HCT116 (cell line): ENCODE data around the gene DCD. TPM values are rescaled to one million over a fixed set of nuclear protein-coding genes. Genes with fewer than 3 reads are reported as not detected.
A peak's percentile ranks its signal among the peaks of the same experiment; 100 is the strongest.

Experiments
- ATAC-seq: fragments of 200-7000 bp; cut with Tn5 transposase; 2 replicates; pipeline ENCODE4 v1.9.1; 2020; ENCODE audit warnings: mild to moderate bottlenecking, moderate library complexity
- BruUV-seq: library from RNA; stranded (reverse); fragments of 400-500 nt; replicated peaks from 2 replicates; lab custom pipeline; 2021; lab: Mats Ljungman, UMichigan
- CTCF ChIA-PET: fragments of 300-600 bp; sonication (Branson Sonifier 250); formaldehyde crosslinking; loops from one replicate; lab custom pipeline; 2021; ENCODE audit warnings: antibody characterized with exemption; lab: Charles Lee
- POLR2A ChIA-PET: fragments of 300-600, 350-600 bp; sonication (Branson Sonifier 250); formaldehyde crosslinking; loops from one replicate; lab custom pipeline; 2021; ENCODE audit warnings: antibody characterized with exemption; lab: Charles Lee
- RAD21 ChIA-PET, 2 experiments: fragments of 300-600 bp; sonication (Branson Sonifier 250); formaldehyde crosslinking; loops; one replicate each; lab custom pipeline; 2023; ENCODE audit warnings: low total read pairs in 2 of 2; ENCODE audit not compliant: uncharacterized antibody in 2 of 2, unreplicated experiment in 2 of 2, low non-redundant PET in 1 of 2; lab: Charles Lee
- DNase-seq: peaks from one replicate; pipeline ENCODE4 v3.0.0-alpha.2; 2010; ENCODE audit warnings: low read depth, low spot score
- H2AFZ ChIP-seq: fragments of 200-600 bp; shearing (Covaris generic), sonication (generic); 2 replicates; pipeline ENCODE4 v1.6.1; 2017; ENCODE audit warnings: low read depth, mixed run types, mixed read lengths, antibody characterized with exemption, low read length; ENCODE audit not compliant: poor library complexity, severe bottlenecking
- H3K27ac ChIP-seq: 2 replicates; pipeline ENCODE4 v1.5.1; 2012; ENCODE audit warnings: low read depth, low read length
- H3K27me3 ChIP-seq: fragments of 200-600 bp; sonication (generic); 2 replicates; pipeline ENCODE4 v1.6.1; 2016; ENCODE audit warnings: mixed run types, low read length, mixed read lengths; ENCODE audit not compliant: insufficient read depth
- H3K36me3 ChIP-seq, 2 experiments: fragments of 200-500 bp in 1 of 2; fragments of 200-600 bp in 1 of 2; sonication (Bioruptor generic) in 1 of 2; sonication (generic) in 1 of 2; 2 replicates each; pipeline versions ENCODE4 v1.5.1 to v1.6.1; 2014 to 2016; ENCODE audit warnings: low read length in 2 of 2, inconsistent platforms in 1 of 2, mixed read lengths in 1 of 2, mixed run types in 1 of 2; ENCODE audit not compliant: insufficient read depth in 2 of 2, control insufficient read depth in 1 of 2
- H3K4me1 ChIP-seq, 2 experiments: fragments of 200-600 bp in 1 of 2; sonication (generic) in 1 of 2; 2 replicates each; pipeline versions ENCODE4 v1.5.1 to v1.6.1; 2012 to 2017; ENCODE audit warnings: low read length in 2 of 2, inconsistent platforms in 1 of 2, mild to moderate bottlenecking in 1 of 2, mixed read lengths in 1 of 2, mixed run types in 1 of 2, moderate library complexity in 1 of 2; ENCODE audit not compliant: insufficient read depth in 2 of 2, control insufficient read depth in 1 of 2
- H3K4me2 ChIP-seq: fragments of 200-600 bp; sonication (generic); 2 replicates; pipeline ENCODE4 v1.6.1; 2017; ENCODE audit warnings: mixed run types, low read length, mixed read lengths
- H3K4me3 ChIP-seq, 2 experiments: fragments of 200-600 bp in 1 of 2; sonication (generic) in 1 of 2; replicated peaks in 1 of 2; 2 replicates each; pipeline ENCODE4 v1.5.1; 2011 to 2016; ENCODE audit warnings: low read length in 2 of 2, control low read depth in 1 of 2, low read depth in 1 of 2, mild to moderate bottlenecking in 1 of 2, mixed read lengths in 1 of 2, mixed run types in 1 of 2
- H3K79me2 ChIP-seq: fragments of 200-600 bp; sonication (generic); 2 replicates; pipeline ENCODE4 v1.6.1; 2017; ENCODE audit warnings: mild to moderate bottlenecking, mixed run types, low read length, moderate library complexity, mixed read lengths; ENCODE audit not compliant: insufficient read depth
- H3K9ac ChIP-seq: fragments of 200-600 bp; sonication (generic); 2 replicates; pipeline ENCODE4 v1.6.1; 2016; ENCODE audit warnings: low read length, mixed read lengths
- H3K9me2 ChIP-seq: fragments of 200-600 bp; sonication (generic), shearing (Covaris generic); 2 replicates; pipeline ENCODE4 v1.6.1; 2017; ENCODE audit warnings: mixed run types, mild to moderate bottlenecking, moderate library complexity; ENCODE audit not compliant: insufficient read depth
- H3K9me3 ChIP-seq, 2 experiments: fragments of 200-500 bp in 1 of 2; fragments of 200-600 bp in 1 of 2; sonication (Bioruptor generic) in 1 of 2; sonication (generic) in 1 of 2; 2 replicates each; pipeline ENCODE4 v1.6.1; 2014 to 2017; ENCODE audit warnings: low read length in 2 of 2, mixed read lengths in 2 of 2, inconsistent platforms in 1 of 2, low read depth in 1 of 2, mild to moderate bottlenecking in 1 of 2, mixed run types in 1 of 2, moderate library complexity in 1 of 2; ENCODE audit not compliant: control insufficient read depth in 1 of 2, insufficient read depth in 1 of 2
- H4K20me1 ChIP-seq: fragments of 200-600 bp; sonication (generic), shearing (Covaris generic); 2 replicates; pipeline ENCODE4 v1.6.1; 2017; ENCODE audit warnings: mixed run types, mild to moderate bottlenecking, moderate library complexity; ENCODE audit not compliant: insufficient read depth
- EGR1 ChIP-seq: IDR thresholded peaks from 2 replicates; pipeline ENCODE4 v1.6.1; 2012; ENCODE audit warnings: low read depth
- FOSL1 ChIP-seq: IDR thresholded peaks from 2 replicates; pipeline ENCODE4 v1.6.1; 2012; ENCODE audit warnings: low read depth
- JUND ChIP-seq: IDR thresholded peaks from 2 replicates; pipeline ENCODE4 v1.6.1; 2012
- POLR2AphosphoS5 ChIP-seq: IDR thresholded peaks from 2 replicates; pipeline ENCODE4 v1.6.1; 2011; ENCODE audit warnings: mild to moderate bottlenecking, low read depth, low read length, moderate library complexity
- YY1 ChIP-seq: IDR thresholded peaks from 2 replicates; pipeline ENCODE4 v1.6.1; 2011; ENCODE audit warnings: low read length, low read depth, moderate library complexity, mild to moderate bottlenecking; ENCODE audit not compliant: insufficient replicate concordance; ENCODE audit errors: extremely low read depth
- ZFX ChIP-seq: fragments of 450-650 bp; IDR thresholded peaks from 2 replicates; pipeline ENCODE4 v1.6.1; 2017
- intact Hi-C: fragments of 100-400 bp; cut with micrococcal nuclease; formaldehyde crosslinking; loops from 2 replicates; pipeline ENCODE4 v1.10.0; 2022
- total RNA-seq: library from RNA; stranded (reverse); gene quantifications from one replicate; pipeline ENCODE4 v1.2.1, GENCODE V29; 2021; ENCODE audit not compliant: unreplicated experiment
- TF ChIP-seq, protein P1 (sequence below), 3 experiments: fragments of 200-600 bp in 1 of 3; sonication (generic) in 1 of 3; IDR thresholded peaks in 2 of 3; conservative IDR thresholded peaks in 1 of 3; 2 replicates each; pipeline ENCODE4 v1.5.1; 2012 to 2017; ENCODE audit warnings: low read depth in 2 of 3, low read length in 2 of 3, antibody characterized with exemption in 1 of 3, borderline replicate concordance in 1 of 3, control low read depth in 1 of 3, mild to moderate bottlenecking in 1 of 3, mixed read lengths in 1 of 3, mixed run types in 1 of 3, moderate library complexity in 1 of 3; ENCODE audit not compliant: insufficient read depth in 1 of 3

DCD gene
- total RNA-seq, 1 experiment from 2014 or later: not detected

DNA sequence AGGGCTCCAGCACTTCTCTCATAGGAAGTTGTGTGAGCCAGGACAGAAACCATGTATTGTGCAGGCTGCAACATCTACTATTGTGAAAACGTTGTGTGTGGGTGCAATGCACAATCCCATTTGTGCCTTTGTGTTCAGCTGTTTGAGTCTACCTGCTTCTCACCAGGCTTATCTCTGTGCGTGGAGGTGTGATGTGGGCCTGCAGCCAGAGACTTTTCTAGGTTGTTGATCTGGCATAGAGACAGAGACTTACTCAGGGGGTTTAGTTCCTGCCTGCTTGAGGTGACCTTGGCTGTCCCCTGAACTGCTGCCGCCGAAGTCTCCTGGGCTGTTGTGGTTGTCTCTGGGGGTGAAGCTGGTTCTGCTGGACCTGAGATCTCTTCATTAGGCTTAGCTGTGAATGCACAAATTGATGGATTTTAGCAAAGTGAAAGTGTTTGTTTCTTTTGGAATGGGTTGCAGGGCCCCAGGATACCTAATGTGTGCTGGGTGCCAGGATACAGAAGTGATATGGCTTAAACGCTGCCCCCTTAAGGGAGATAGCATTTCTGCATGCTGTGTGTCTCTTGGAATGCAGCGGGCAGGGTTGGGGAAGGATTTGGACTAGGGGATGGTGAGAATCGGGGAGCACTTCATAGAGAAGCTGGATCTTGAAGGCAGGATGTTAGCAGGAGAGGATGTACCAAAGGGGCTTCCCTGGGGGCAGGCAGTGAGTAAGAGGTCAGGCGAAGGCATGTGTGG, 16.0 kb downstream of the DCD start:
- CTCF ChIA-PET: no interaction called here

DNA sequence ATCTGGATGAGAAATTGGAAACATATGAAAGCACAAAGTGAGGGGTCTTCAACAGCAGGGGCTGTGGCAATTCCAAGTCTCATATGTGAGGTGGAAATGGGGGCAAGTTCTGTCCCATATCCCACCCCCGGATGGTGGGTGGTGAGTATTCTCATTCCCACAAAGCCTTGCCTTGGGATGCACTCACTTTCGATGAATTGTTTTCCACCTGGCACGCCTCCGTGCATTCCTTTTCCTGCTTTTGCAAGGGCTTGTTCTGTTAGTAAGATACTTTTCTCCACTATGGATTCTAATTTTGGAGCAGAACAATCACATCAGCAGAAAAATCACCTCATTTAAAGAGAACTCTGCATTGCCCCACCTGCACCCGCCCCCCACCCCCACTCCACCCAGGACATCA, 16.6 kb downstream of the DCD start:
- no peak for DNase-seq
- Histone ChIP-seq H3K9ac (no peak overlapping the region), H3K9me3 (peaks cover 0 to 3% of the 10 kb centered on the region in 2 experiments; a peak in 2 of 4 replicates), H3K27ac (no peak overlapping the region), H3K36me3 (no peaks in the 10 kb centered on the region), H2AFZ (no peak overlapping the region), H3K79me2 (no peaks in the 10 kb centered on the region), H3K4me1 (no peaks in the 10 kb centered on the region), H3K27me3 (peaks cover 24% of the 10 kb centered on the region; the same call in 1 of the 2 replicates), H3K4me2 (no peak overlapping the region), H3K9me2 (no peaks in the 10 kb centered on the region), H4K20me1 (no peaks in the 10 kb centered on the region), H3K4me3 (no peak overlapping the region)
- POLR2A ChIA-PET: no interaction called here
- no peak for ATAC-seq
- TF ChIP-seq YY1 (no peak), ZFX (no peak), JUND (no peak), POLR2AphosphoS5 (no peak), FOSL1 (no peak), EGR1 (no peak)
- intact Hi-C loops: no loop called here
- CTCF ChIA-PET: no interaction called here
- RAD21 ChIA-PET: no interaction called here
- BruUV-seq: no TSS peak

More for the DNA sequence above, 16.0 kb downstream of the DCD start:
- no peak for DNase-seq
- ATAC-seq: peak; percentile 85
- peaks cover 0 to 3% of the 10 kb centered on the region in 2 experiments; a peak in 2 of 4 replicates for H3K9me3 ChIP-seq
- TF ChIP-seq POLR2AphosphoS5: no peak
- TF ChIP-seq, protein P1, sequence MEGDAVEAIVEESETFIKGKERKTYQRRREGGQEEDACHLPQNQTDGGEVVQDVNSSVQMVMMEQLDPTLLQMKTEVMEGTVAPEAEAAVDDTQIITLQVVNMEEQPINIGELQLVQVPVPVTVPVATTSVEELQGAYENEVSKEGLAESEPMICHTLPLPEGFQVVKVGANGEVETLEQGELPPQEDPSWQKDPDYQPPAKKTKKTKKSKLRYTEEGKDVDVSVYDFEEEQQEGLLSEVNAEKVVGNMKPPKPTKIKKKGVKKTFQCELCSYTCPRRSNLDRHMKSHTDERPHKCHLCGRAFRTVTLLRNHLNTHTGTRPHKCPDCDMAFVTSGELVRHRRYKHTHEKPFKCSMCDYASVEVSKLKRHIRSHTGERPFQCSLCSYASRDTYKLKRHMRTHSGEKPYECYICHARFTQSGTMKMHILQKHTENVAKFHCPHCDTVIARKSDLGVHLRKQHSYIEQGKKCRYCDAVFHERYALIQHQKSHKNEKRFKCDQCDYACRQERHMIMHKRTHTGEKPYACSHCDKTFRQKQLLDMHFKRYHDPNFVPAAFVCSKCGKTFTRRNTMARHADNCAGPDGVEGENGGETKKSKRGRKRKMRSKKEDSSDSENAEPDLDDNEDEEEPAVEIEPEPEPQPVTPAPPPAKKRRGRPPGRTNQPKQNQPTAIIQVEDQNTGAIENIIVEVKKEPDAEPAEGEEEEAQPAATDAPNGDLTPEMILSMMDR (IDR thresholded peaks at IDR 0.05 in 2 of 3, conservative IDR thresholded peaks at IDR 0.05 in 1 of 3; ENCODE audit: borderline replicate concordance in 1 of 3, insufficient read depth in 1 of 3, low read depth in 2 of 3, low read length in 2 of 3): peak; percentile 8 to 53 (median 35); a peak in 3 of 6 replicates
- no peak overlapping the region for H3K4me2 ChIP-seq
- no TSS peak for BruUV-seq
- no peaks in the 10 kb centered on the region for H4K20me1 ChIP-seq
- no peaks in the 10 kb centered on the region for H3K79me2 ChIP-seq
- H3K36me3 ChIP-seq: no peaks in the 10 kb centered on the region
- intact Hi-C loops: no loop called here
- peaks cover 24% of the 10 kb centered on the region; the same call in 1 of the 2 replicates for H3K27me3 ChIP-seq
- ChIA-PET POLR2A (no interaction called here), RAD21 (no interaction called here)
- H3K9ac ChIP-seq: no peak overlapping the region
- no peaks in the 10 kb centered on the region for H3K4me1 ChIP-seq
- no peaks in the 10 kb centered on the region for H3K9me2 ChIP-seq
- H3K4me3 ChIP-seq: no peak overlapping the region
- no peak overlapping the region for H3K27ac ChIP-seq
- no peak overlapping the region for H2AFZ ChIP-seq
